Esophagus squamous epithelium (tissue), 5 donors: ENCODE measurements around the gene C5orf63. TPM values are rescaled to one million over a fixed set of nuclear protein-coding genes. Genes with fewer than 3 reads are reported as not detected.

Experiments used
- DNase-seq: peaks from one replicate; lab custom pipeline; 2025; lab: John Stamatoyannopoulos, UW
- H3K27ac ChIP-seq, 4 donors: fragments of 200-600 bp; sonication (generic); one replicate each; pipeline ENCODE4 v1.5.1; 2016 to 2019; ENCODE audit warnings: mild to moderate bottlenecking in 1 of 4
- H3K27me3 ChIP-seq, 4 donors: fragments of 200-600 bp; sonication (generic); 1 replicate in 3 of 4; 2 replicates in 1 of 4; pipeline versions ENCODE4 v1.5.1 to v1.6.0; 2017 to 2021; ENCODE audit warnings: antibody characterized with exemption in 1 of 4
- H3K36me3 ChIP-seq, 3 donors: fragments of 200-600 bp; sonication (generic); one replicate each; pipeline ENCODE4 v1.5.1; 2016 to 2019
- H3K4me1 ChIP-seq, 3 donors: fragments of 200-600 bp; sonication (generic); one replicate each; pipeline ENCODE4 v1.5.1; 2017 to 2019
- H3K4me3 ChIP-seq, 4 donors: fragments of 200-600 bp; sonication (generic); 1 replicate in 3 of 4; 2 replicates in 1 of 4; pipeline ENCODE4 v1.5.1; 2016 to 2019; ENCODE audit warnings: mild to moderate bottlenecking in 2 of 4, moderate library complexity in 1 of 4
- H3K9me3 ChIP-seq, 3 donors: fragments of 200-600 bp; sonication (generic); one replicate each; pipeline ENCODE4 v1.5.1; 2016 to 2019
- POLR2A ChIP-seq, 4 donors: fragments of 450-650 bp; IDR thresholded peaks; one replicate each; pipeline ENCODE4 v1.6.1; 2017; ENCODE audit warnings: antibody characterized with exemption in 4 of 4, mild to moderate bottlenecking in 4 of 4, moderate library complexity in 3 of 4
- WGBS, 2 donors: methylation state at CpG; one replicate each; pipeline ENCODE4 v1.1.5; 2018; 5-methylcytosine and 5-hydroxymethylcytosine counted together
- intact Hi-C: fragments of 100-400 bp; cut with DNase I; formaldehyde crosslinking; loops from one replicate; pipeline ENCODE4 v1.15.0; 2022
- total RNA-seq, 4 donors: library from RNA; depleted of rRNA; stranded (reverse); fragments of >200 nt; gene quantifications; one replicate each; pipeline ENCODE4 v1.1.0, GENCODE V29; 2016
- TF ChIP-seq, protein P1 (sequence below), 6 experiments: fragments of 450-650 bp in 4 of 6; fragments of 200-600 bp in 2 of 6; sonication (generic) in 2 of 6; IDR thresholded peaks; one replicate each; pipeline ENCODE4 v1.5.1; 2016 to 2019; ENCODE audit warnings: antibody characterized with exemption in 6 of 6, mild to moderate bottlenecking in 4 of 6, moderate library complexity in 4 of 6
- donor health status: DM: yes; HTN: yes; CAD: no.

The C5orf63 gene
- total RNA-seq, 4 donors from 2014 or later: 3.4 to 5.1 (median 3.9) TPM

DNA sequence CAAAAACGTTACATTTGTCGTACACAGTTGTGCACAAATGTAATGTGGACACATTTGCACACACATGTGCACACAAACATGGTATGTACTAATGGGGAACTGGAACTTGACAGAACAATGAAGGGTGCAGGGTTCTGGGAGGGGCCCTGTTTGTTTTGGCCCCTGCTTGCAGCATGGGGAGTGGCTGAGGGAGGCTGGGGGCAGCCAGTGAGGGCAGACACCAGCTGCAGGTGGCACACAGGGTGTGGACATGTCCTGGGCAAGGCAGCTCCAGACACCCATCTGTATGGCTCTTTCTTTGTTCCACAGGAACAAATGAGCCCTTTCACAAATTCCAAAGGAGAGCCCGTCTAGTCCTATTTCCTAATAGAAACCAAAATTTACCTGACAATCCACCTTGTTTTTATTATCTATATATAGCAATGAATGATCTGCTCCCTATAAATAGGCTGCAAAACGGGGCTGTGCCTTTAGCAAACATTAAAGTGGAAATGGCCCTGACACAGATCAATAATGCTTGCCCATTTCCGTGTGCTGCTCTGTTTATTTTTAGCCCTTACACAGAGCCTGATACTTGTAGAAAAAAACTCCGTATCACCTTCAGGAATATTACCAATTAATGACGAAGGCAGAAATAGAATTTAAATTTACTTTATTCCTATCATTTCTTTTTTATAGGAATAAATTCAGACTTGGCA is 69.4 kb downstream of the C5orf63 start:
- intact Hi-C loops: no loop called here
- H3K4me3 ChIP-seq: no peak overlapping the region
- no peaks in the 10 kb centered on the region for H3K36me3 ChIP-seq
- H3K4me1 ChIP-seq: no peaks in the 10 kb centered on the region
- DNase-seq: no peak
- H3K9me3 ChIP-seq: no peaks in the 10 kb centered on the region
- H3K27ac ChIP-seq: no peak overlapping the region
- 75% methylated on average over 7 of the region's 7 CpGs for WGBS, 2 donors
- H3K27me3 ChIP-seq: no peaks in the 10 kb centered on the region
- no peak for TF ChIP-seq POLR2A (IDR thresholded peaks at IDR 0.05)
- TF ChIP-seq, protein P1, sequence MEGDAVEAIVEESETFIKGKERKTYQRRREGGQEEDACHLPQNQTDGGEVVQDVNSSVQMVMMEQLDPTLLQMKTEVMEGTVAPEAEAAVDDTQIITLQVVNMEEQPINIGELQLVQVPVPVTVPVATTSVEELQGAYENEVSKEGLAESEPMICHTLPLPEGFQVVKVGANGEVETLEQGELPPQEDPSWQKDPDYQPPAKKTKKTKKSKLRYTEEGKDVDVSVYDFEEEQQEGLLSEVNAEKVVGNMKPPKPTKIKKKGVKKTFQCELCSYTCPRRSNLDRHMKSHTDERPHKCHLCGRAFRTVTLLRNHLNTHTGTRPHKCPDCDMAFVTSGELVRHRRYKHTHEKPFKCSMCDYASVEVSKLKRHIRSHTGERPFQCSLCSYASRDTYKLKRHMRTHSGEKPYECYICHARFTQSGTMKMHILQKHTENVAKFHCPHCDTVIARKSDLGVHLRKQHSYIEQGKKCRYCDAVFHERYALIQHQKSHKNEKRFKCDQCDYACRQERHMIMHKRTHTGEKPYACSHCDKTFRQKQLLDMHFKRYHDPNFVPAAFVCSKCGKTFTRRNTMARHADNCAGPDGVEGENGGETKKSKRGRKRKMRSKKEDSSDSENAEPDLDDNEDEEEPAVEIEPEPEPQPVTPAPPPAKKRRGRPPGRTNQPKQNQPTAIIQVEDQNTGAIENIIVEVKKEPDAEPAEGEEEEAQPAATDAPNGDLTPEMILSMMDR (IDR thresholded peaks at IDR 0.05): no peak

- no peak for TF ChIP-seq POLR2A (IDR thresholded peaks at IDR 0.05)
- TF ChIP-seq, protein P1 (IDR thresholded peaks at IDR 0.05): no peak
- Histone ChIP-seq H3K4me1 (no peaks in the 10 kb centered on the region), H3K4me3 (no peak overlapping the region), H3K9me3 (no peaks in the 10 kb centered on the region), H3K27ac (no peak overlapping the region), H3K27me3 (no peaks in the 10 kb centered on the region), H3K36me3 (no peaks in the 10 kb centered on the region)
- DNase-seq: no peak
- intact Hi-C loops: no loop called here
- WGBS, 2 donors: 48 to 66% methylated on average over 3 of the region's 3 CpGs
Observed at GRCh38 chr5:127002390-127002789, 70.9 kb downstream of the C5orf63 start.

- intact Hi-C loops: no loop called here
Observed at GRCh38 chr5:127001621-127002296, 71.5 kb downstream of the C5orf63 start.

More at GRCh38 chr5:127001621-127002296, 71.5 kb downstream of the C5orf63 start:
- no peak overlapping the region for H3K27ac ChIP-seq
- no peaks in the 10 kb centered on the region for H3K27me3 ChIP-seq
- H3K4me3 ChIP-seq: no peak overlapping the region
- H3K9me3 ChIP-seq: no peaks in the 10 kb centered on the region
- TF ChIP-seq POLR2A (IDR thresholded peaks at IDR 0.05): no peak
- TF ChIP-seq, protein P1 (IDR thresholded peaks at IDR 0.05): no peak
- H3K36me3 ChIP-seq: no peaks in the 10 kb centered on the region
- DNase-seq: no peak
- no peaks in the 10 kb centered on the region for H3K4me1 ChIP-seq
- WGBS, 2 donors: 82 to 86% methylated on average over 4 of the region's 4 CpGs

Other genes with a start within 250 kb of the C5orf63 start
- 1 to 10 TPM; 1.9 to 5.3 (median 2.5) TPM for gene MARCHF3, start 42.9 kb downstream of the C5orf63 start, total RNA-seq
- 1 to 10 TPM in 1 of 4 donors, not detected in 3; 1.1 TPM for gene MEGF10, start 217.3 kb upstream of the C5orf63 start, total RNA-seq